DMS79 treated with DMSO at 0.1 percent for 48 hours (cell line): ENCODE data around the gene STXBP1.
"Not testable (repeated sequence)": the region's sequence is repeated elsewhere in the genome, so short reads cannot be mapped to it uniquely, and the experiment has no call there.

ENCODE experiments used
- DNase-seq: peaks from one replicate; lab custom pipeline; 2025; lab: John Stamatoyannopoulos, UW

Gene STXBP1

DNA sequence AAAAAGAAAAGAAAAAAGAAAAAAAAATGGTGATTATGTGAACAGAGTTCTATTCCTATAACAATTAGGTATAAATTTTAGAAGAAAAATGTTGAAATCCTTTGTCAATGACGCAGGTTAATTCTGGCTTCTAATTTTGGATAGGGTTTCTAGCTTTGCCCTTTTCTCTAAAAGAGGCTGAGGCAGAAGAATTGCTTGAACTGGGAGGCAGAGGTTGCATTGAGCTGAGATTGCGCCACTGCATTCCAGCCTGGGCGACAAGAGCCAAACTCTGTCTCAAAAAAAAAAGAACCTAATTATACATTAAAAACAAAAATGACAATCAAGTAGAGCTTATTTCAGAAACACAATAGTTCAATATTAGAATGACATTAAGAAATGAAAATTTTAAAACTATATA is 2.9 kb downstream of the STXBP1 start:
- no peak for DNase-seq

- not testable (repeated sequence) for DNase-seq
These were observed 9.4 kb downstream of the STXBP1 start for GRCh38 chr9:127621339-127621970.

DNA sequence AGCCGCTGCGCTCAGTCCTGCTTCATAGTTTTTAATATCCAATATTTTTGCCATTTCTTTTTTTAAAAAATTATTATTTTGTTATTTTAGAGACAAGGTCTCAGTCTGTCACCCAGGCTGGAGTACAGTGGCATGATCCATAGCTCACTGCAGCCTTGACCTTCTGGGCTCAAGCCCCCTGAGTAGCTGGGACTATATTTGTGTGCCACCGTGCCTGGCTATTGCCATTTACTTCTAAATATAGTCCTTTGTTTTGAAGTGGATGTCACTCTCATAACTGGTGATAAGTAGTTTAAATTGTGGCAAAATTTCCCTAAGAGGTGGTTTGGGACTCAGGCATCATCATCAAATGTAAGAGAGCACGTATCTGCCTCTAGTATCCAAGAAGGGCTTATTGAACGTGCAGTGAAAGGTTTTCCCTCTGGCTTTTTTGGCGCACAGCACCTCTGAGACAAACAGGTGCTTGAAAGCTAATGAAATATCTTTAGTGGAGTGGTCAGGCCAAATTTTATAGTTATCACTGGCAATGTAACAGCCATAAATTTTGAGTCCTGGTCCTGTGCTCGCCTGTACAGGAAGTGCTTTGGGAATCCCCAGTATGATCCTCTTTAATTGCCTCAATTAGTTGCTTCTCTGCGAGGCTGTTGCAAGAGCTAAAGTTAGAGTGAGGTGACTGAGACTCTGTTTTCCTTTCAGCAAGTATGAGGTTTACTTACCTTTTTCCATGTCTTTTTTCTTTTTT is 14.8 kb downstream of the STXBP1 start:
- peak; percentile 72 for DNase-seq

DNA sequence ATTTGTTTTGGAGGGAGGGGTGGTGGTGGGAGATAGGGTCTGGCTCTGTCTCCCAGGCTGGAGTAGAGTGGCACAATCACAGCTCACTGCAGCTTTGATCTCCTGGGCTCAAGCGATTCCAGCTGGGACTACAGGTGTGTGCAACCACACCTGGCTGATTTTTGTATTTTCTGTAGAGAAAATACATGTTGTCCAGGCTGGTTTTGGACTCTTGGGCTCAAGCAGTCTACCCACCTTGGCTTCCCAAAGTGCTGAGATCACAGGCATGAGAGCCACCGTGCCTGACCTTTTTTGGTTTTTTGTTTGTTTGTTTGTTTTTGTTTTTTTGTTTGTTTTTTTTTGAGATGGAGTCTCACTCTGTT is 15.4 kb downstream of the STXBP1 start:
- no peak for DNase-seq

GRCh38 chr9:127628758-127629467 is 16.8 kb downstream of the STXBP1 start:
- DNase-seq, result no peak

- no peak for DNase-seq
These were observed 17.5 kb downstream of the STXBP1 start for GRCh38 chr9:127629468-127630081.

DNA sequence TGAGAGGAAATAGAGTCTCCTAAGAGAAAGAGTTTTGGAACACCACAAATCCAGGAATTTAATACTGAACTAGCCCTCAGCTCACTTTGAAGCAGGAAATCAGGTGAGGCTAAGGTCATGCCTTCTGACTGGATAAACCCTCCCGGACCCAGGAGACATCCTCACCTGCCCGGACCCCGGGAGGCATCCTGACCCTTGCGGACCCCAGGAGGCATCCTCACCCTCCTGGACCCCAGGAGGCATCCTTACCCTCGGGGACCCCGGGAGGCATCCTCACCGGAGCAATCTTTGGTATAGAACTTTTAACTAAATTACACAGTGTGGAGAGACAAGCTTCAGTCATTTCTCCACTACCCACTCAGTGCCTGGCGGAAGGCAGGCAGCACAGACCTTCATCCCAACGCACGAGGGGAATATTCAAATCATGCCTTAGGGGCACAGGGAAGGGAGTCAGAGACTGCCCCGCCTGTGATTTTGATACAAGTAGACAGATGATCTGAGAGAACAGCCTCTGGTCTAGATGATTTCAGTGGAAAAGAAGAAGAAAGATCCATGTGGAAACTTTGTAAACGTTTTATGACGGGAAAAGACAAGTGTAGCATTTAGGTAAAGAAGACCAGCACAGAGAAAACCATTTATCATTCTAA is 21.3 kb downstream of the STXBP1 start:
- no peak for DNase-seq

- no peak for DNase-seq
These were observed 21.9 kb downstream of the STXBP1 start for GRCh38 chr9:127634021-127634420.

- no peak for DNase-seq
These were observed 22.6 kb downstream of the STXBP1 start for GRCh38 chr9:127634698-127635097.

DNA sequence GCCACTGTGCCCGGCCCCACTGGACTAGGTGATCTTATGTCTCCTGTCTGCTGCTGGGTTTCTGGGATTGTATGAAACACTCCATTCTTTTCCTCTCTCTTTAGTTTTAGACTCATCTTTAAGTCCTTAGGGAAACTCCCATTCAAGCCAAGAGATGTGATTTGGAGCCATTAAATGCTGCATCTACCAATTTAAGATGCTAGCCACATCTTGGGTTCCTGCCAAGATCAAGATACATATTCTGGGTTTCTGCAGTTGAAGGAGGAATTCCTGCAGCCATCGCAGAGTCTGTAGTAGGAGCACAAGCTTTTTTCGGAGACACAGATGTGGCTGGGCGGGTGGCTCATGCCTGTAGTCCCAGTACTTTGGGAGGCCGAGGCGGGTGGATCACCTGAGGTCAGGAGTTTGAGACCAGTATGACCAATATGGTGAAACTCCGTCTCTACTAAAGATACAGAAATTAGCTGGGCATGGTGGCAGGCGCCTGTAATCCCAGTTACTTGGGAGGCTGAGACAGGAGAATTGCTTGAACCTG is 23.2 kb downstream of the STXBP1 start:
- no peak for DNase-seq

GRCh38 chr9:127637322-127637847 is 25.3 kb downstream of the STXBP1 start:
- peak; percentile 29 for DNase-seq

- DNase-seq, result no peak
These were observed 28.9 kb downstream of the STXBP1 start for GRCh38 chr9:127640908-127641545.

- no peak for DNase-seq
These were observed 30.1 kb downstream of the STXBP1 start for GRCh38 chr9:127642082-127642740.

- no peak for DNase-seq
These were observed 32.2 kb downstream of the STXBP1 start for GRCh38 chr9:127644146-127644827.

DNA sequence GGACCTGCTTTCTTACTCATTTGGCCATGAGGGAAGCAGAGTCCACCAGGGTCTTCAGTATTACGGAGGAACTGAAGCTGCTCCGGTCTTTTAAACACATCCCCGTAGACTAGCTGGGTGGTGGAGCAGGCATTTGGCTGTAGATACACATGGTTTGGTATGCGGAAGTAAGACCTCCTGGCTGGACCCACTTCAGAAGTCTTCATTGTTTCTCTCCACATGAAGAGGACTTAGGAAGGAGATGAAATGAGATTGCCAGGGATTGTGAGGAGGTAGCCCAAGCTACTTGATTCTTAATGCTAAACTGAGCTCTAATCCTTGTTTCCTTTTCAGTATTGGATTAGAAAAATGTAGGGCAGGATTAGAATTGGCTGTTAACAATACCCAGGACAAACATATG is 32.9 kb downstream of the STXBP1 start:
- DNase-seq, result no peak

DNA sequence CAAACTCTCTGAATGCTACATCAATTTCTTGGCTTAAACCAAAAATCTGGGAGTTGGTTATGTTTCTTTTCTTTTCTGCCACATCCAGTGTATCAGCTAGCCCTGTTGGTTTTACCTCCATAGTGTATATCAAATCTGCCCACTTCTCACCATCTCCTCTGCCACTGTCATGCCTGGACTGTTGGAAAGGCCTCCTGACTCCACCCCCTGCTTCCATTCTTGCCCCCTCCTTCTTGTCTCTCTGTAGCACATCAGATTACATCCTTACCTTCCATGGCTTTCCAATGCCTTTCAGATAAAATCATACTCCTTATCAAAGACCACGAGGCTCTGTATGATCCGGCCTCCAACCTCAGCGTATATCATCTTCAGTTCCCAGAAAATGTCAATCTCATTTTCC is 35.4 kb downstream of the STXBP1 start:
- DNase-seq, result no peak

- no peak for DNase-seq
These were observed 38.4 kb downstream of the STXBP1 start for GRCh38 chr9:127650518-127650917.

DNA sequence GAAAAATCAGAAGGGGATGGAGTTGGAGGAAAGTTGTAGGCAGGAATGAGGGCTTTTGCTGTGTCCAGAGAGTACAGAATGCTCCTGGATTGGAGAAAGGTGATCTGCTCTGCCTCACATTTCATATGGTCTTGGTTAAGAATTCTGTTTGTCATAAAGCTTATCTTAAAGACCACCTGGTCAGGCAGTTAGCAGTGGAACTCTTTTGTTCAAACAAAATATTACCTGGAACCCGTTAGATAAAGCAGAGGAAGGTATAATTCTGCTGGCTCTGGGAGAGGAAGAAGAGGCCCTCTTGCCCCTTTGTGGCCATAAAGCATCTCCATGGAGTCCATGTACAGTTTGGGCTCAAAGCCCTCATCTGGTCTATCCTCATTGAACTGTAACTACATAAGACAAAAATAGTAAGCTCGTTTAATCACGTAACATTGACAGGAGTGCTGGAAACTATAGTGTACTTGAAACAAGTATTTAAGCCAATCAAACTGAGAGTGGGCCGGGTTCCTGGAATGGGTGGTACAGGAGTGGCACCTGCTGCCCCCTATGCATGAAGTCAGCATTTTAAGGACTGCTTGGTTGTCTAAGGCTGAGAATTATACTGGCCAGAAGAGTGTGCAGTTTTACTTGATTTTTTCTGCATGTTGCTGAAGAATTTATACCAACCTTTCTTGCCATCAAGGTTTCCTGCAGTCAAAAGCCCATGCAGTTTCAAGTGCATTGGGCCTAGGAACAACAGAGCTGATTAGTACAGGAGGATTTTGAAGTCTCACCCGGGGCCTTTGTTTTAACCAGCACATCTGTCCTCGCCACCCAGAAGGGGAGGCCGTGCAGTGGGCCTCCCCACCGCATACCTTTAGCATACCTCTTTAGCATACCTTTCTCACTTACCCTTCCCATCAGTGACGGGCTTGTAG is 39.9 kb downstream of the STXBP1 start:
- DNase-seq, result peak; percentile 95

- no peak for DNase-seq
These were observed 40.7 kb downstream of the STXBP1 start for GRCh38 chr9:127652733-127653132.
